ENCODE measurements around the gene GINS2.

The GINS2 gene

GRCh38 chr16:85689950-85690320 lies 1.2 kb upstream of the GINS2 start:
- no peak for DNase-seq (ENCODE audit: low spot score)

- no peak for DNase-seq (ENCODE audit: low spot score)
These were observed 663 bp upstream of the GINS2 start for GRCh38 chr16:85689285-85689949.

- no peak for DNase-seq (ENCODE audit: low spot score)
These were observed 893 bp downstream of the GINS2 start for GRCh38 chr16:85687651-85688471.

GRCh38 chr16:85686912-85687591 lies 1.7 kb downstream of the GINS2 start:
- DNase-seq (ENCODE audit: low spot score), result no peak

- no peak for DNase-seq (ENCODE audit: low spot score)
These were observed 3.5 kb downstream of the GINS2 start for GRCh38 chr16:85685251-85685650.

GRCh38 chr16:85683363-85683762 lies 5.4 kb downstream of the GINS2 start:
- DNase-seq (ENCODE audit: low spot score), result no peak

- DNase-seq (ENCODE audit: low spot score), result no peak
These were observed 6.2 kb downstream of the GINS2 start for GRCh38 chr16:85682516-85682915.

GRCh38 chr16:85681255-85681654 lies 7.5 kb downstream of the GINS2 start:
- no peak for DNase-seq (ENCODE audit: low spot score)

GRCh38 chr16:85680352-85680944 lies 8.3 kb downstream of the GINS2 start:
- no peak for DNase-seq (ENCODE audit: low spot score)

GRCh38 chr16:85679870-85680269 lies 8.9 kb downstream of the GINS2 start:
- no peak for DNase-seq (ENCODE audit: low spot score)

- no peak for DNase-seq (ENCODE audit: low spot score)
These were observed 9.9 kb downstream of the GINS2 start for GRCh38 chr16:85678821-85679220.

GRCh38 chr16:85678016-85678415 lies 10.7 kb downstream of the GINS2 start:
- no peak for DNase-seq (ENCODE audit: low spot score)

- no peak for DNase-seq (ENCODE audit: low spot score)
These were observed 11.3 kb downstream of the GINS2 start for GRCh38 chr16:85677383-85677967.

- no peak for DNase-seq (ENCODE audit: low spot score)
These were observed 12.3 kb downstream of the GINS2 start for GRCh38 chr16:85676466-85676865.

GRCh38 chr16:85675251-85675874 lies 13.4 kb downstream of the GINS2 start:
- DNase-seq (ENCODE audit: low spot score), result no peak

- DNase-seq (ENCODE audit: low spot score), result no peak
These were observed 13.9 kb downstream of the GINS2 start for GRCh38 chr16:85674828-85675227.

GRCh38 chr16:85674418-85674755 lies 14.4 kb downstream of the GINS2 start:
- DNase-seq (ENCODE audit: low spot score), result no peak

GRCh38 chr16:85673529-85674417 lies 15.0 kb downstream of the GINS2 start:
- no peak for DNase-seq (ENCODE audit: low spot score)

- DNase-seq (ENCODE audit: low spot score), result no peak
These were observed 17.9 kb downstream of the GINS2 start for GRCh38 chr16:85670840-85671239.

GRCh38 chr16:85668676-85669424 lies 19.9 kb downstream of the GINS2 start:
- DNase-seq (ENCODE audit: low spot score), result no peak
